Measurements from ENCODE around the gene APEX1.
A peak's percentile ranks its signal among the peaks of the same experiment; 100 is the strongest.

Gene APEX1

DNA sequence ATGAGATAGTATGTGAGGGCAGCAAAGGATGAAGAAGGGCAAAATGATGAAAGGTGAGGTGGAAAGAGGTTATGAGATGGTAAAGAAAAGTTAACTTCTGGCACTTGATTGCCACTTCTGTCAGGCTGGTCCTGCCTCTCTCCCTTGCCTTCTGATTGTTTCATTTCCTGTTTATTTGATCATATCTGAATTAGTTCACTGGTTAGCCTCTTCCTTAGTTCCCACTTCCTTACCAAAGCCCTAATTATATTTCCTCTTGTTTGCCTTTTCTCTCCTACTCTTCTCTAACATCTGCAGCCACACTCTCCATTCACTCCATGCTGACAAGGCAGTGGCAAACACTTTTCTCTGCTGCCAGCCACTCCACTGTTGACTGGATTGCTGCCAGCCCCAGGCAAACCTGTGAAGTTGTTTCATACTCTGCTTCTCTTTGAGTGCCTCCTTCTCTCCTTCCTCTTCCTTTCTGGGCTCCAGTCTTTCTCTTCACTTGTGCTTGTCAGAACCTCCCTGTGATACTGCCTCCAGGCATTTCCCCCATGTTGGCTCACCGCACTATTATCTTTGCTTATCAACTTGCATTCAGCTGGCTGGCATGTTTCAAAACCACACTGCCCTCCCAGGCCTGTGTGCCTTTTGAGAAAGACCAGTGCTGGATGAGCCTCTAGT, 22.3 kb downstream of the APEX1 start:
- no peak for DNase-seq (ENCODE audit: low read depth)
- no peak overlapping the region for H3K4me3 ChIP-seq (ENCODE audit: low read depth, low read length)
- TF ChIP-seq, protein P1, sequence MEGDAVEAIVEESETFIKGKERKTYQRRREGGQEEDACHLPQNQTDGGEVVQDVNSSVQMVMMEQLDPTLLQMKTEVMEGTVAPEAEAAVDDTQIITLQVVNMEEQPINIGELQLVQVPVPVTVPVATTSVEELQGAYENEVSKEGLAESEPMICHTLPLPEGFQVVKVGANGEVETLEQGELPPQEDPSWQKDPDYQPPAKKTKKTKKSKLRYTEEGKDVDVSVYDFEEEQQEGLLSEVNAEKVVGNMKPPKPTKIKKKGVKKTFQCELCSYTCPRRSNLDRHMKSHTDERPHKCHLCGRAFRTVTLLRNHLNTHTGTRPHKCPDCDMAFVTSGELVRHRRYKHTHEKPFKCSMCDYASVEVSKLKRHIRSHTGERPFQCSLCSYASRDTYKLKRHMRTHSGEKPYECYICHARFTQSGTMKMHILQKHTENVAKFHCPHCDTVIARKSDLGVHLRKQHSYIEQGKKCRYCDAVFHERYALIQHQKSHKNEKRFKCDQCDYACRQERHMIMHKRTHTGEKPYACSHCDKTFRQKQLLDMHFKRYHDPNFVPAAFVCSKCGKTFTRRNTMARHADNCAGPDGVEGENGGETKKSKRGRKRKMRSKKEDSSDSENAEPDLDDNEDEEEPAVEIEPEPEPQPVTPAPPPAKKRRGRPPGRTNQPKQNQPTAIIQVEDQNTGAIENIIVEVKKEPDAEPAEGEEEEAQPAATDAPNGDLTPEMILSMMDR (IDR thresholded peaks at IDR 0.05; ENCODE audit: control insufficient read depth, extremely low read depth, insufficient read depth), result no peak

DNA sequence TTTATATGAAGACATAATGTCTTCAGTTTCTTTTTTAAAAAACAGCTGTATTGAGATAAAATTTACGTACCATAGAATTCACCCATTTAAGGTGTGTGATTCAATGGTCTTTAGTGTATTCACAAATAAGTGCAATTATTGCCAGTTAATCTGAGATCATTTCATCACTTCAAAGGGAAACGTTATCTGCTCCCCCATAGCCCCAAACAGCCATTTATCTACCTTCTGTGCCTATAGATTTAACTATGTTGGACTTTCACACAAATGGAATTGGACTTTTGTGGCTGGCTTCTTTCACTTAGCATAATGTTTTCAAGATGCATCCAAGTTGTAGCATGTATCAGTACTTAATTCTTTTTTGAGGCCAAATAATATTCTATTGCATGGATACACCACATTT, 23.9 kb downstream of the APEX1 start:
- H3K4me3 ChIP-seq (ENCODE audit: low read depth, low read length), result no peak overlapping the region
- no peak for DNase-seq (ENCODE audit: low read depth)
- TF ChIP-seq, protein P1 (IDR thresholded peaks at IDR 0.05; ENCODE audit: control insufficient read depth, extremely low read depth, insufficient read depth), result no peak

DNA sequence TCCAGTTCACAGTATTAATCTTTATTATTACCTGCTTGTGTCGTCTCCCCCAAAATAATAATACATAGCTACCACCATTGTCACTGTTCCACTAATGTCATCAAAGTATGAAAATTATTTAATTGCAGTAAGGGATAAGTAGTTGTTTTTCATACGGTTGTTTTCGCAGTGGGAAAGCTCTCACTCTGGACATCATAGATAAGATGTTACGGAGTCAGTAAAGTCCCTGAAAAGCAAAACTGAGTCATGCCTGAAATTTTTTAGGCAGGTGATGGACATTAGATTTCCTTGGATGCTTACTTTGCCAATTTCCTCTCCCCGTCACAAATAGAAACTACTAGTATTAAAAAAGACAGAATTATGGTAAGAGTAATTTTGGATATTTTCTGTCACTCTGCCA, 27.4 kb downstream of the APEX1 start:
- DNase-seq (ENCODE audit: low read depth), result no peak

DNA sequence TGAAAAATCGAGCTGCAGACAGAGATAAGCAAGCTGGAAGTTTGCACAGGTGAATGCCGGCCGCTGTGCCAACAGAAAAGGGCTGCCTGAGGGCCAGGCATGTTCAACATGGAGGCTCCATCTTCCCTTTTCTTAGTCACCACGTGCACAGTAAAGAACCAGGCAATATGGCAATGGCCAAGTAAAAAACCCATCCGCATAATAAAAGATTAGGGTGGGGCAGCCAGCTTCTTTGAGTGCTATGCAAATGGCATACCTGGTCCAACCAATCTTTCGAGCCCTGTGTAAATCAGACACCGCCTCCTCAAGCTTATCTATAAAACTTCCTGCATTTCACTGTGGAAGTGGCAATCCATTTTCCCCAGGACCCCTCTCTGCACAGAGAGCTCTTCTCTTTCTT, 30.9 kb downstream of the APEX1 start:
- H3K4me3 ChIP-seq (ENCODE audit: low read depth, low read length), result no peak overlapping the region
- TF ChIP-seq, protein P1 (IDR thresholded peaks at IDR 0.05; ENCODE audit: control insufficient read depth, extremely low read depth, insufficient read depth), result no peak
- no peak for DNase-seq (ENCODE audit: low read depth)

More for the DNA sequence above, 27.4 kb downstream of the APEX1 start:
- H3K4me3 ChIP-seq (ENCODE audit: low read depth, low read length), result no peak overlapping the region
- TF ChIP-seq, protein P1 (IDR thresholded peaks at IDR 0.05; ENCODE audit: control insufficient read depth, extremely low read depth, insufficient read depth), result no peak

DNA sequence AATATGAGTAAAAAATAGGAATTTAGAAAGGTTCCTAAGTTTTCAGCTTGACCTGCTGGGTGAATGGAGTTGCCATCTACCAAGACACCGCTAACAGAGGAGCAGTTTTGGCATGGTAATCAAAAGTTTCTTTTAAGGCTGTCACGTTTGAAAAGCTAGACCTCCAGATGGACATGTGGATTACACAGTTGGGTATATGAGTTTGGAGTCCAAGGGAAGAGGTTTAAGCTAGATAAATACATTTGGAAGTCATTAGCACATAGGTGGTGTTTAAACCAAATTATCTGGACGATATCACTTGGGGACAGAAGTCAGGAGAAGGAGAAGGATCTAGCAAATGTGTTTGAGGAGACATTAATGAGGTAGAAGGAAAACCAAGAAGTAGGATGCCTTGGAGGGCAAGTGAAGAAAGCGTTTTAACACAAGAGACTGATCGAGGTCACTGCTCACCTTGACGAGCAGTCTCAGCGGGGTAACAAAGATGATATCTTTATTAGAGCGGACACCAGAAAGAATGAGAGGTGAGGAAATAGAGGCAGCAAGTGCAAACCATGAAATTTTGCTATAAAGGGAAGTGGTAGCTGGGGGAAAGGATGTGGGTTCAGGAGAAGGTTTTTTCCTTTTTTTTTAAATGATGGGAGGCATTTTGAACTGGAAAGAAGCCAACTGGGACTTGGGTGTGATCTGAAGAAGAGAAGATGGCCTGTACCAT, 31.8 kb downstream of the APEX1 start:
- TF ChIP-seq, protein P1 (IDR thresholded peaks at IDR 0.05; ENCODE audit: control insufficient read depth, extremely low read depth, insufficient read depth), result no peak
- DNase-seq (ENCODE audit: low read depth), result no peak
- H3K4me3 ChIP-seq (ENCODE audit: low read depth, low read length), result no peak overlapping the region

DNA sequence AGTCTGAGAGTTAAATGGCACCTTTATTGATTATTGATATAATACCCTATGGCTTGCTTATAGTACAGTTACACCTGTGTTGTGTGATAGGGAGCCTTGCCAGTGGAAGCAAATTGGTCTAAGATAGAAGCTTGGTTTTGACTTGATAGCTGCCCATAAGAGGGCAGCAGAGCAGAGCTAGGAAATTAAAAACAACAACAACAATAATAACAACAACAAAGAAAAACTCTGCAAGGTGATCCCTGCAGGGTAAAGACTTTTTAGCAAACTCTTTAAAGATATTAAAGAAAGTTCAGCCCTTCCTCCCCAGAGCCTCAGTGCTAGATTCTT, 32.3 kb downstream of the APEX1 start:
- TF ChIP-seq, protein P1 (IDR thresholded peaks at IDR 0.05; ENCODE audit: control insufficient read depth, extremely low read depth, insufficient read depth), result peak; percentile 17; the same call in 1 of the 2 replicates
- H3K4me3 ChIP-seq (ENCODE audit: low read depth, low read length), result no peak overlapping the region
- DNase-seq (ENCODE audit: low read depth), result no peak

Measured in LNCaP clone FGC (cell line).